ENCODE measurements around the gene FGF6.

DNA sequence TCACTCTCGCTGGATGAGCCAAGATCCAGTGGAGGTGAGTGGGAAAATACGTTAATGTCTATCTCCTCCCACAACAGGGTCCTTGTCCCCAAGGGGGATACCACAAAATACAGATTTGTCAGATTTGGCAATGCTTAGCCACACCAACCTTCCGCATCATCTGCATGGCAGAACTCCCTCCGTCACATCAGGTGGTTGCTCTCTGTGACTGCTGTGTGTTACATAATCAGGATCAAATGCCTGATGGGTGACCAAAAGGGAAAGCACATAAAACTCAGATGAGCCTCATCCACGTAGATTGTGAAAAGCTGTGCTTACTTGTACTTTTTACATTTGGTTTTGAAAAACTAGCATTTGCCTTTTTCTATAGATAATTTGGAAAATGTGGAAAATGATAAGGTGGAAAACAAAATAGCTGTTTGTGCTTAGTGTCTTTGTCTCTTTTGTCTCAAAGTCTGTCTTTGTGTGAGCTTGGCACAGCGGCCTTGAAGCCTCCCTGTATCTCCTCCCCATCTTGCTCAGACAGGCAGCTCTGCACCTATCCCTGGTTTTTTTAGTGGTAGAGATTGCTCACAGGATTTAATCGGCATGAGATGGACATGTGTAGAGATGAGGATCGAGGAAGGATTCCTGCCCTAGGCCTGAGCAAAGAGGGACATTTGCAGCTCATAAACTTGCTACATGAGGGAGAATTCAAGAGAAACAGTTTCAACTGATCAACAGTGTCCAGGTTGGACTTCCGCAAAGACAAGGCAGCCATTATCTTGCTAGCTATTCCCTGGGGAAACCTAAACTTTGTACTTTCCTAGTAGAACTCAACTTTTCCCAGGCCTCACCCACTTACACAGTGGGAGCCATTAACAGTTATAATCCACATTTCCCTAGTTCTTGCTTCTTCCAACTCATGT is 3.6 kb upstream of the FGF6 start:
- TF ChIP-seq POLR2A (IDR thresholded peaks at IDR 0.05): no peak
- TF ChIP-seq, protein P1, sequence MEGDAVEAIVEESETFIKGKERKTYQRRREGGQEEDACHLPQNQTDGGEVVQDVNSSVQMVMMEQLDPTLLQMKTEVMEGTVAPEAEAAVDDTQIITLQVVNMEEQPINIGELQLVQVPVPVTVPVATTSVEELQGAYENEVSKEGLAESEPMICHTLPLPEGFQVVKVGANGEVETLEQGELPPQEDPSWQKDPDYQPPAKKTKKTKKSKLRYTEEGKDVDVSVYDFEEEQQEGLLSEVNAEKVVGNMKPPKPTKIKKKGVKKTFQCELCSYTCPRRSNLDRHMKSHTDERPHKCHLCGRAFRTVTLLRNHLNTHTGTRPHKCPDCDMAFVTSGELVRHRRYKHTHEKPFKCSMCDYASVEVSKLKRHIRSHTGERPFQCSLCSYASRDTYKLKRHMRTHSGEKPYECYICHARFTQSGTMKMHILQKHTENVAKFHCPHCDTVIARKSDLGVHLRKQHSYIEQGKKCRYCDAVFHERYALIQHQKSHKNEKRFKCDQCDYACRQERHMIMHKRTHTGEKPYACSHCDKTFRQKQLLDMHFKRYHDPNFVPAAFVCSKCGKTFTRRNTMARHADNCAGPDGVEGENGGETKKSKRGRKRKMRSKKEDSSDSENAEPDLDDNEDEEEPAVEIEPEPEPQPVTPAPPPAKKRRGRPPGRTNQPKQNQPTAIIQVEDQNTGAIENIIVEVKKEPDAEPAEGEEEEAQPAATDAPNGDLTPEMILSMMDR (IDR thresholded peaks at IDR 0.05): no peak

All from esophagus squamous epithelium (tissue), 4 donors.